Stimulated activated CD8-positive, alpha-beta memory T cell treated with anti-CD3 and anti-CD28 coated beads, Interleukin-4, amount 100 ng/mL, for 4 hours (primary cell): ENCODE results near the gene GRIA1.

ENCODE experiments used
- DNase-seq, 2 donors: peaks; one replicate each; pipeline ENCODE4 v3.0.0-alpha.2; 2020; ENCODE audit warnings: low read depth in 2 of 2, low spot score in 1 of 2

The GRIA1 gene

DNA sequence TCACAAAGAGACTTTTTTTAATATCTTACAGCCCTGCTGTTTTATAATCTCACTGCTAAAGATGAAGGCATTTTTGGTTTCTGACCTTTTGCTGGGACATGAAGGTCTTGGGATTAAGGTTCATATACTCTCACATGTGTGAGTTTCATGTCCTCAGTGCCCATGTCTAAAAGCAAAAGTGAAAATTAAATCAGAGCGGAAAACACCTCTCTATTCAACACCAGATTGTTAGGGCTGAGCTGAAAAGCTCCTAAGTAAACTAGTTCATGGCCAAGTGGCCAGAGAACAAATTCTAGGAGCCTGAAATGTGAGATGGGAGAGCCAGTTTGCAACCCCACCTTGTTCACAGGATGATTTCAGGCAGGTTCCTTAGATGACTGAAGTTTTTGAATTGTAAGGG lies 110.9 kb downstream of the GRIA1 start:
- DNase-seq = no peak

GRCh38 chr5:153605386-153605785 lies 114.9 kb downstream of the GRIA1 start:
- no peak for DNase-seq

DNA sequence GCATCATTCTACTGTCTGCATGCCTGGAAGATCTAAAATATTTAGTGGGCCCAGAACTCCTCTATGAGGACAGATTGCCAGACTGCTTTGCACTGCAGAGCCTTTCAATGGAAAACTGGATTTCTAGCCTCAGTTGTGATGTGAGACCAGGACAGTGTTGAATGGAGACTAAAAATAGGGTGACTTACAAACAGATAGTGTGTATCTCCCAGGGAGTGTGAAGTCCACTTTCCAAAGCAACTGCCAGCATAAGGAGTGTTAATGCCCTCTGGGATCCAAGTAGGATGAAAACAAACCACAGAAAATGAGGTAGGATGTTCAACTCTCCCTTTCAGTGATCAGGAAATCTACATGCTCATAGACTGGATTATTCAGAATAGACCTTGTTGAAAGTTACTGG lies 119.5 kb downstream of the GRIA1 start:
- DNase-seq = no peak

DNA sequence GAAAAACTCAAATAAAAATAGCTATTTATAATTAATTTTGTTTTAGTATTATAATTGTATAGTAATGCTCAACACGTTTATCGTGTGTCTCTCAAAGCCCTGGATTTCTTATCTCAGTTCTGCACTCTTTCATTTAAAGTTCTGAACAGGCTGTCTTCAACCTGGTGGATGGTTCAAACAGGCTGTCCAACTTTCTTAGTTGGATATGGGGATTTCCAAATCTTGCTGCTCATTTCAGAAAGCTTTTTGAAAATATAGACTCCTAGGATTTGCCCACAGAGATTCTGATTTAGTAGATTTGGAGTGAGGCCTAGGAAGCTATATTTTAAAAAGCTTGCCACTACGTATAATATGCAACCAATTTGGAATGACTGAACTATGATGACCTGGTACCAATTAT lies 120.3 kb downstream of the GRIA1 start:
- DNase-seq = no peak

DNA sequence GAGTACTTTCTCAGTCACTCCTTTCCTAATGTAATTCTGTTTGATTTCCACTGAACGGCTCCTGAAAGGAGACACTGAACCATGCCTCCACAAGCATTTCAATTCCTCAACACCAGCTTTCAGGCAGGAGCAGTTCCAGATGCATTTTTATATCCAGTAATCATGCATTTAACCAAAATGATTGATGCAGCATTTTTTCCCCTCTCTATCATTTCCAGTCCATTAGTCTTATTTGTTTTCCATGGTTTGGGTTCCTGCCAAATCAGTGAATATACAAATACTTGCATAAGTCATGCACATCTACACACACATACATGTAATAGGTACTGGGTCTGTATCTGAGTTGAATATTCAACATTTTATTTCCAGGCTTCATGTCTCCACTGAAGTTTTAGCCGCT lies 122.7 kb downstream of the GRIA1 start:
- DNase-seq = no peak

DNA sequence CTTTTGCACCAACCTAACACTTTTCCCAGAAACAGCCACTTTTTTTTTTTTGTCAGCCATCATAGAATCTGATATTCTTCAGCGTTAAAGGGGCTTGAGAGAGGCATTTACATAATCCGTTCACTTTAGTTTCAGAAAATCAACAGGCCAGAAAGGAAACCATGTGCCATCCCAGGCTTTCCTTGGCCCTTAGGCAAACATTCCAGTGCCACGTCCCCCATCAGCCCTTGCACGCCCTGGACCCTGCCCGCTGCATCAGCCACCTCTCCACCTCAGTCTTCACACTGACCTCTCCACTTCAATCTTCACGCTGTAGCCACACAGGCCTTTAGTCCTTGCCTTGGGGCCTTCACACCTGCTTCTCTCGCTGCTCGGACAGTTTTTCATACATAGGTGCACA lies 123.2 kb downstream of the GRIA1 start:
- no peak for DNase-seq

GRCh38 chr5:153617190-153617589 lies 126.7 kb downstream of the GRIA1 start:
- no peak for DNase-seq

- DNase-seq = no peak
These were observed 127.8 kb downstream of the GRIA1 start for GRCh38 chr5:153618307-153618706.

GRCh38 chr5:153618867-153619266 lies 128.4 kb downstream of the GRIA1 start:
- DNase-seq = no peak

DNA sequence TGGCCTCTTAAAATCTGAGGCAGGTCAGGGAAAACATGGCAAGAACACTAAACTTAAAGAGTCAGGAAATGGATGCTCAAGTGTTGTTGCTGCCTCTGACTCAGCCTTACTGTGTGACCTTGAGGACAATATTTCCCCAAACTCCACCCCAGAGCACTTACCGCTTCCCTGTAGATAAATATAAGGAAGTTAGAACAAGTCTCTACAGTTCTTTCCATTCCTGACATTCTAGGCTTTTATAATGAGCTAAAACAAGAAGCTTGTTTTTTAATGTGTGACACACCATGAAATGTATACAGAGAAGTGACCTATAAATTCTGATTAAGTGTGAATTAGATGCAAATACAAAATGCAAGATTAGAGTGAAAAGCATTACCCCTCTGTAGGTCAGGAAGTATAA lies 129.3 kb downstream of the GRIA1 start:
- DNase-seq = no peak

- no peak for DNase-seq
These were observed 132.7 kb downstream of the GRIA1 start for GRCh38 chr5:153623124-153623523.

GRCh38 chr5:153623751-153624450 lies 133.4 kb downstream of the GRIA1 start:
- no peak for DNase-seq

DNA sequence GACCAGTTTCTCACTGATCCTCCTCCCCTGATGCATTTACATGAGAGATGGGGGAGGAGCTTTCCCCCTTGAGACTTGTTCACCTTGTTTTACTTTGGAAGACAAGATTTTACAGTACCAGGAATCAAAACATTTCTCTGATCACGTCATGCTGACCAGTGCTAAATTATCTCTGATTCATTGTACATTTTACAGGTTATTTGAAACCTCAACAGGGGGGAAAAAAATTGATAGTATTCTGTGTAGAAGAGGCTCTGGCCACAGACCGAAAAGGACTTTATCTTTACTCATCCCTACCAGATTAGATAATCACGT lies 133.9 kb downstream of the GRIA1 start:
- no peak for DNase-seq

DNA sequence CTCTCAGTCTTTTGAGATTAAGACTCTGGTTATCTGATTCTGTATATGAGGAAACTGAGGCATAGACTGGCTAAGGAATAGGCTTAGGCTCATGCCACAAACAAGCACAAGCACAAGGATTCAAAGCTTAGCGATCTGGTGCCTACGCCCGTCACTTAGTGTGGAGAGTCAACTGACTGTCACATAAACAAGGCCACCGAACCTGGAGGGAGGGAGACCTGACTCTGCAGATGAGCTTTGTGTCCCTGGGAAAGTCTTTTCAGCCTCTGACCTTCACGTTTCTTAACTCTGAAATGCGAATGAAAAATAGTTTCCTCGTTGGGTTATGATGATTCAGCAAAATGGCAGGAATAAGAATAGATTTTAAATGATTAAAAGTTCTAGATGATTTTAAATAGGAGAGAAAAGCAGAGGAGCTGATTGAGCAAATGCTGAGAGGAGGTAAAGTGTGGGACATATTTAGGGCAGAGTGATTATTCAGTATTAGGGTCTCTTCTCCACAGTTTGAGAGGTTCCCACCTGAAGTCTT lies 135.4 kb downstream of the GRIA1 start:
- DNase-seq = no peak

DNA sequence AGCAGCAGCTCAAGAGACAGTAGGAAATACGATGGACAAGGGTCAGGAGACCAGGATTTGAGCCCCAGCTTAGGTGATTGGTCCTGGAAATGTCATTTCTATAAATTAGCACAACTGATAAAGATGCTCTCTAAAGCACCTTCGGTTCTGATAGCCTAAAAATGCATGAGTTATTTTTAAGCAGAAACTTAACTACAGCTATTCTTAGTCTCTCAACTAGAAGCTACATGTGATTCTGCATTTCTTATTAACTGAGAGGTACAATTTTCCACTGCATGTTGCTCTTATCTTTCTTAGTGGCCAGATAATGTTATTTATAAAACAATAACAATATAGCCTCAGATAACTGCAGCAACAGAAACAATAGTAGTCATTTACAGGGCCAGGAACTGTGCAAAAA lies 136.4 kb downstream of the GRIA1 start:
- DNase-seq = no peak

GRCh38 chr5:153629027-153629895 lies 138.8 kb downstream of the GRIA1 start:
- DNase-seq = no peak

GRCh38 chr5:153630546-153630945 lies 140.1 kb downstream of the GRIA1 start:
- no peak for DNase-seq

GRCh38 chr5:153632748-153633290 lies 142.3 kb downstream of the GRIA1 start:
- no peak for DNase-seq

DNA sequence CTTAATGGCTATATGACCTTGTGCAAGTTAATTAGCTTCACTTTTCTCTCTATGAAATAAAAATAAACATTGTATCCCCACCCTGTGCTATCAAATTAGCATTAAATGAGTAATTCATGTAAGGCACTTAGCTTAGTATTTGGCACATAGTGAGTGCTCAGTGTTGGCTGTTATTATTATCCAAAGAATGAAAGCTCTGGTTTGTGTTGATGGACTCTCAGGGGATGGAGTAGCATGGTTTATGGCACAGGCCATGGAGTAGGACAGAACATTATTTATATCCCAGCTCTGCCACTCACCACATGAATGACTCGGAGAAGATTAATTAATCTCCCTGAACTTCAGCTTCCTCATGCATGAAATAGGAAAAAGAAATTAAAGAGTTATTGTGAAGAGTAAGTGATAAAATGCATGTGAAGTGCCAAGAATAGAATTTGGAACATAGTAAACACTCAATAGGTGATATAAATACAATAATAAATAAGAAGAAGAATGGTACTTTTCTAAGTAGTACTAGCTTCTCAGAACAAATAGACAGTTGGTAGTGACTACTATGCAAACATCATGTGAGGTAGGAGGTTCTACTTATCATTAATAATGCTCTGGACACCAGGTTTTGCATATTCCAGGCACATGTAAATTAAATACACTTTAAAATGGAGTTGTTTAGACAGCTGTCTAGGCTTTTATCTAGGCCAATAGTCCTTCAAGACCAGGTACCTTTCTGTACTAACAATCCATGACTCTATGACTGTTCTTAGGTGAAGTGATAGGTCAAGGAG lies 146.4 kb downstream of the GRIA1 start:
- no peak for DNase-seq

GRCh38 chr5:153640293-153640692 lies 149.8 kb downstream of the GRIA1 start:
- no peak for DNase-seq

DNA sequence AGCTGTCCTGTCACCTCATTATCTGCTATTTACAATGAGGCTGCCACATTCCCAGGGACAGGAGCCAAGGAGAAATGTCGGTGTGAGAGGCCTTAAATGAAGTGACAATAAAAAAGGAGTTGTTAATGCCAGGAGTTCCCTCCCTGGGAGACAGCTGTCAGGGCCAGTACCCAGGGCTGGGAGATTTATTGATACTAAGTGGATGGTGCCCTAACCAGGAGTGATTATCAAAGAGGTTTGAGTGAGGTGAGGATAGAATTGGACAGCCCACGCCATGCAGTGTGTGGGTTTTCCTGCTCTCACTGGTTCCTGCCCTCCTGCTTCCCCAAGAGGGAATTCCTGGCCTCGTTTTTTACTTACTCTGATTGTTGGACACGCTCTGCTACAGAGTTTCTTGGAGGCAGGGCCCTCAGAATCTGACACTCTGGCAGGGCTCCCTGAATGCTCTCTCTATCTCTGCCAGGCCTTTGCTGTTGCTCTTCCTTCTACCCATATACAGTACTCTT lies 150.8 kb downstream of the GRIA1 start:
- no peak for DNase-seq
